Thyroid gland (tissue), 4 donors: Measurements from ENCODE around the gene CIP2A. TPM values are rescaled to one million over a fixed set of nuclear protein-coding genes. Genes with fewer than 3 reads are reported as not detected.
A peak's percentile ranks its signal among the peaks of the same experiment; 100 is the strongest.

Source experiments
- DNase-seq, 2 donors: peaks; one replicate each; pipeline ENCODE4 v3.0.0-alpha.2; 2019
- H3K27ac ChIP-seq, 3 donors: fragments of 200-600 bp; sonication (generic); 1 replicate in 2 of 3; 2 replicates in 1 of 3; pipeline ENCODE4 v1.5.1; 2016 to 2019; ENCODE audit warnings: mild to moderate bottlenecking in 1 of 3, moderate library complexity in 1 of 3
- H3K27me3 ChIP-seq: fragments of 200-600 bp; sonication (generic); one replicate; pipeline ENCODE4 v1.5.1; 2019
- H3K36me3 ChIP-seq, 2 donors: fragments of 200-600 bp; sonication (generic); one replicate each; pipeline ENCODE4 v1.5.1; 2016 to 2019
- H3K4me1 ChIP-seq, 2 donors: fragments of 200-600 bp; sonication (generic); one replicate each; pipeline ENCODE4 v1.5.1; 2017 to 2019
- H3K4me3 ChIP-seq, 3 donors: fragments of 200-600 bp; sonication (generic); replicated peaks in 1 of 3; 1 replicate in 2 of 3; 2 replicates in 1 of 3; pipeline ENCODE4 v1.5.1; 2016; ENCODE audit warnings: mild to moderate bottlenecking in 1 of 3
- H3K9me3 ChIP-seq: fragments of 200-600 bp; sonication (generic); one replicate; pipeline ENCODE4 v1.5.1; 2017
- POLR2A ChIP-seq, 2 donors: fragments of 450-650 bp; IDR thresholded peaks; one replicate each; pipeline ENCODE4 v1.6.1; 2017; ENCODE audit warnings: antibody characterized with exemption in 2 of 2, mild to moderate bottlenecking in 2 of 2, moderate library complexity in 1 of 2
- WGBS, 2 donors: methylation state at CpG; one replicate each; pipeline ENCODE4 v1.1.5; 2017; 5-methylcytosine and 5-hydroxymethylcytosine counted together
- intact Hi-C: fragments of 100-400 bp; cut with DNase I; formaldehyde crosslinking; loops from one replicate; pipeline ENCODE4 v1.15.1; 2023
- total RNA-seq, 4 donors: library from RNA; depleted of rRNA; stranded (reverse); fragments of >200 nt; gene quantifications; one replicate each; pipeline ENCODE4 v1.2.3, GENCODE V29; 2016
- TF ChIP-seq, protein P1 (sequence below), 6 experiments: fragments of 200-600 bp in 3 of 6; fragments of 450-650 bp in 3 of 6; sonication (generic) in 3 of 6; IDR thresholded peaks; one replicate each; pipeline ENCODE4 v1.5.1; 2016 to 2019; ENCODE audit warnings: antibody characterized with exemption in 6 of 6, mild to moderate bottlenecking in 2 of 6, inconsistent platforms in 1 of 6, moderate library complexity in 1 of 6

CIP2A gene
- total RNA-seq, 4 donors from 2014 or later: 3.6 to 8.1 (median 3.8) TPM

GRCh38 chr3:108554913-108555571, 34.2 kb downstream of the CIP2A start:
- intact Hi-C loops: loop anchor here (5.0 kb wide), 1 partner anchor 63 kb away; no protein-coding TSS in a partner anchor
- whole genome bisulfite sequencing, 2 donors: 52 to 53% methylated on average over 3 of the region's 3 CpGs

GRCh38 chr3:108554229-108554628, 35.0 kb downstream of the CIP2A start:
- Histone ChIP-seq H3K9me3 (no peaks in the 10 kb centered on the region), H3K27me3 (no peaks in the 10 kb centered on the region), H3K4me1 (peaks cover 7 to 17% of the 10 kb centered on the region in 2 donors), H3K27ac (peak overlapping the region in 1 of 3 donors; percentile 49), H3K4me3 (no peak overlapping the region), H3K36me3 (no peaks in the 10 kb centered on the region)
- intact Hi-C loops: loop anchor here (5.0 kb wide), 1 partner anchor 62 kb away; no protein-coding TSS in a partner anchor
- DNase-seq: no peak
- TF ChIP-seq POLR2A (IDR thresholded peaks at IDR 0.05): no peak
- TF ChIP-seq, protein P1, sequence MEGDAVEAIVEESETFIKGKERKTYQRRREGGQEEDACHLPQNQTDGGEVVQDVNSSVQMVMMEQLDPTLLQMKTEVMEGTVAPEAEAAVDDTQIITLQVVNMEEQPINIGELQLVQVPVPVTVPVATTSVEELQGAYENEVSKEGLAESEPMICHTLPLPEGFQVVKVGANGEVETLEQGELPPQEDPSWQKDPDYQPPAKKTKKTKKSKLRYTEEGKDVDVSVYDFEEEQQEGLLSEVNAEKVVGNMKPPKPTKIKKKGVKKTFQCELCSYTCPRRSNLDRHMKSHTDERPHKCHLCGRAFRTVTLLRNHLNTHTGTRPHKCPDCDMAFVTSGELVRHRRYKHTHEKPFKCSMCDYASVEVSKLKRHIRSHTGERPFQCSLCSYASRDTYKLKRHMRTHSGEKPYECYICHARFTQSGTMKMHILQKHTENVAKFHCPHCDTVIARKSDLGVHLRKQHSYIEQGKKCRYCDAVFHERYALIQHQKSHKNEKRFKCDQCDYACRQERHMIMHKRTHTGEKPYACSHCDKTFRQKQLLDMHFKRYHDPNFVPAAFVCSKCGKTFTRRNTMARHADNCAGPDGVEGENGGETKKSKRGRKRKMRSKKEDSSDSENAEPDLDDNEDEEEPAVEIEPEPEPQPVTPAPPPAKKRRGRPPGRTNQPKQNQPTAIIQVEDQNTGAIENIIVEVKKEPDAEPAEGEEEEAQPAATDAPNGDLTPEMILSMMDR (IDR thresholded peaks at IDR 0.05): no peak

More at GRCh38 chr3:108554913-108555571, 34.2 kb downstream of the CIP2A start:
- no peaks in the 10 kb centered on the region for H3K36me3 ChIP-seq
- H3K4me1 ChIP-seq: peaks cover 7 to 17% of the 10 kb centered on the region in 2 donors
- no peak for DNase-seq
- H3K9me3 ChIP-seq: no peaks in the 10 kb centered on the region
- no peaks in the 10 kb centered on the region for H3K27me3 ChIP-seq
- TF ChIP-seq POLR2A (IDR thresholded peaks at IDR 0.05): no peak
- TF ChIP-seq, protein P1 (IDR thresholded peaks at IDR 0.05): no peak
- no peak overlapping the region for H3K4me3 ChIP-seq
- peak overlapping the region in 2 of 3 donors; percentile 42 to 49 for H3K27ac ChIP-seq

- H3K36me3 ChIP-seq: no peaks in the 10 kb centered on the region
- WGBS, 2 donors: 50 to 52% methylated on average over 4 of the region's 4 CpGs
- H3K4me3 ChIP-seq: no peak overlapping the region
- peaks cover 7 to 17% of the 10 kb centered on the region in 2 donors for H3K4me1 ChIP-seq
- H3K27ac ChIP-seq: no peak overlapping the region
- intact Hi-C loops: loop anchor here (5.0 kb wide), 1 partner anchor 60 kb away; no protein-coding TSS in a partner anchor
- DNase-seq: no peak
- TF ChIP-seq POLR2A (IDR thresholded peaks at IDR 0.05): no peak
- TF ChIP-seq, protein P1 (IDR thresholded peaks at IDR 0.05): peak in 4 of 6 experiments; percentile 18 to 63 (median 51)
- H3K9me3 ChIP-seq: no peaks in the 10 kb centered on the region
- no peaks in the 10 kb centered on the region for H3K27me3 ChIP-seq
Measured at GRCh38 chr3:108552267-108553159, 36.7 kb downstream of the CIP2A start.

- no peaks in the 10 kb centered on the region for H3K36me3 ChIP-seq
- H3K27ac ChIP-seq: no peak overlapping the region
- no peaks in the 10 kb centered on the region for H3K9me3 ChIP-seq
- H3K27me3 ChIP-seq: no peaks in the 10 kb centered on the region
- no peak for TF ChIP-seq POLR2A (IDR thresholded peaks at IDR 0.05)
- TF ChIP-seq, protein P1 (IDR thresholded peaks at IDR 0.05): no peak
- no peak overlapping the region for H3K4me3 ChIP-seq
- intact Hi-C loops: no loop called here
- 98% methylated on average over 2 of the region's 2 CpGs for WGBS, 2 donors
- peaks cover 0 to under 1% of the 10 kb centered on the region in 2 donors for H3K4me1 ChIP-seq
- DNase-seq: no peak
Measured at GRCh38 chr3:108548886-108549285, 40.4 kb downstream of the CIP2A start.
